SHP77 (cell line): ENCODE results near the gene BCL2L15.

Source experiments
- DNase-seq, 2 experiments: peaks; one replicate each; lab custom pipeline; 2025; lab: John Stamatoyannopoulos, UW

The BCL2L15 gene

GRCh38 chr1:113887402-113888175 lies at the start of gene BCL2L15:
TSS of gene BCL2L15 (minus strand) at chr1:113887581. CDS start at chr1:113887375, 206 bp downstream.
- no peak for DNase-seq

GRCh38 chr1:113937146-113937545 lies 49.8 kb upstream of the BCL2L15 start:
- DNase-seq = no peak

DNA sequence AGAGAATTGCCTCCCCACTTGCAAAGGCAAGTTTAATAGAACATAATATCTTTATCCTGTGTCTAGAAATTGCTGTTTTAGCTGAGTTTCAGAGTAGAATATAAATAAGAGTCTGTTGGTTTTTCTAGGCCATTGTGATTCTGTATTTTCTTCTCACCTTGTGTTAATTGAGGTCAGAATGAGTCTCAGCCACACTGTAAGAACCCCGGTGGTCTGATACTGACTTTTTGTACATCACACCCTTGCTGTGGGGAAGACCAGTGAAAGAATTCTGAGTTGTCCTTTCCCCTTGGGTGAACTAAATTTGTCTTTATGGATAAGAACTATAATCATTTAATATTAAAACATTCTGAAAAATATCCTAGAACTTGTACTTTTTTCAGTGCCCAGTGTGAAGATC lies 48.6 kb upstream of the BCL2L15 start:
- DNase-seq = no peak

GRCh38 chr1:113935176-113935575 lies 47.8 kb upstream of the BCL2L15 start:
- no peak for DNase-seq

DNA sequence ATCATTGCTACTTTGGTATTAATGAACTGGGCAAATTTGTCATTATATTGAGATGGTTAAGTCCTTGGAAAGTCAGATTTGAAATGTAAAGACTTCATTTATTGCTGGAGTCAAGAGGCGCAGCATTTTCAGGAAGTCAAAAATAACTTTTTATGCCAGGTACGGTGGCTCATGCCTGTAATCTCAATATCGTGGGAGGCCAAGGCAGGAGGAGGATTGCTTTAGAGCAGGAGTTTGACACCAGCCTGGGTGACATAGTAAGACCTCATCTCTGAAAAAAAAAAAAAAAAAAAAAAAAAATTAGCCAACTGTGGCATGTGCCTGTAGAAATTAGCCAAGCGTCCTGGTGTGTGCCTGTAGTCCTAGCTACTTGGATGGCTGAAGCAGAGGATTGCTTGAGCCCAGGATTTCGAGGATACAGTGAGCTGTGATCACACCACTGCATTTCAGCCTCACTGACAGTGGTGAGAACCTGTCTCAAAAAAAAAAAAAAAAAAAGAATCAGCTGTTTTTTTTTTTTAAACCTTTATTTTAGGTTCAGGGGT lies 47.2 kb upstream of the BCL2L15 start:
- DNase-seq = no peak

GRCh38 chr1:113934006-113934405 lies 46.6 kb upstream of the BCL2L15 start:
- no peak for DNase-seq

GRCh38 chr1:113931451-113931851 lies 44.1 kb upstream of the BCL2L15 start:
- DNase-seq = no peak

GRCh38 chr1:113930499-113931161 lies 43.2 kb upstream of the BCL2L15 start:
- DNase-seq = no peak

GRCh38 chr1:113929750-113930498 lies 42.5 kb upstream of the BCL2L15 start:
- no peak for DNase-seq

DNA sequence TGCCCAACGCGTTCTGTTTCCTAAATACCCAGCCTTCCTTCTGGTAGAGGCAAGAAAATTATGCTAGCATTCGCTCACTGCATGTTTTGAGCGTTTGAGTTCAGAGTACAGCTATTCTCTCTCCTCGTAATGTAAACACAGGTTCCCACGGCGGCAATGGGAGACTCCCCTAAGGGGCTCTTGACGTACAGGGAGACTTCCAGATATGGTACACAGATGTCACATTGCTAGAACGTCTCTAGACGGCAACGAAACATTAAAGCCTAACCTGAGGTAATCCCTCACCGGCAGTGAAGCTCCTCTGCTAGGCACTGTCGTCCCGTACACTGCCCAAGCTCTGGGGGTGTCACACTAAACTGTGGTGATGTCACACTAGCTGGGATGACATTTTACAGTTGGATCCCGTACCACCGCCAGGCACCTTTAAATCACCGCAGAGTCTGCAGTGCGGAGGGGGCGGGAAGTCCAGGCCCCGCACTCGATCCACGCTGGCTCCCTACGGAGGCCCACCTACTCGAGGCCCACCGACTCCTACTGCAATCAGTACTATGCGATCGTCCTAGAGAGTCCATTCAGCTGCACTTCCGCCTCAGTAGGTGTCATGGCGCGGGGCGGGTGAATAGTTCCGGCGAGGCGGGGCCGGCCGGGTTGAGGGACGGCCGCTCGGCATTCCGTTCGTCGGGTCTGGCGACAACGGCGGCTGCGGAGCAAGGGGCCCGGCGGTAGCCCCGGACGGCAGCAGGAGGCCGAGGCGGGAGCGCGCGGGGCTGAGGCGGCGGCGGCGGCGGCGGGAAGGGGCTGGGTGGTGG lies 41.8 kb upstream of the BCL2L15 start, which contains the start of gene HIPK1:
HIPK1 (plus strand) TSS at position 384 of the 809 bp plus-strand sequence.
- peak; percentile 81 to 88 for DNase-seq

GRCh38 chr1:113928187-113928930 lies 41.0 kb upstream of the BCL2L15 start:
- DNase-seq = no peak

DNA sequence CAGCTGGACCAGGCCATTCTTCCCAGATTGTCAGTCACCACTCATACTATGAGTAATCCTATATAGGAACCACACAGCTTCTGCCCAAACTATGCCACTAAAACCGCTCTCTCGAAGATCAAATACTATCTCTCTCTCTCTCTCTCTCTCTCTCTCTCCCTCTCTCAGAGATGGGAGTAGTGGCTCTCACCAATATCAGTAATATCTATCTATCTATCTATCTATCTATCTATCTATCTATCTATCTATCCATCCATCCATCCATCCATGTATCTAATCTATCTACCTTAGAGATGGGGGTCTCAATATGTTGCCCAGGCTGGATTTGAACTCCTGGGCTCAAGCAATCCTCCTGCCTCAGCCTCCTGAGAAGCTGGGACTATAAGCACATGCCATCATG lies 37.1 kb upstream of the BCL2L15 start:
- no peak for DNase-seq

DNA sequence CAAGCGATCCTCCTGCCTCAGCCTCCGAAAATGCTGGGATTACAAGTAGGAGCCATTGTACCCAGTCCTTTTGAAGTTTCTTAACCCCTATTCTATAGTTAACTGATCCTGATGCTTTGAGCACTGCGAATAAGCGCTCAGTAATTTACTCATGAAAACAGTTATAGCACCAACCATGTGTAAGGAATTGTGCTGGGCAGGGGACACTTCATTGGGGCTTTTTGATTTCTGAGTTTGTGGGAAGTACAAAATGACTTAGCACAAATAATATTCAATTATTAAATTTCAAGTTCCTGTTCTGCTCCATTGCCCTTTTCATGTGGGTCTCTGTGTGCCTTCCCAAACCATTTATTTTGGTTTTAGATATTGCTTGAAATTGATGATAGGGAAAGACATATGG lies 35.6 kb upstream of the BCL2L15 start:
- no peak for DNase-seq

GRCh38 chr1:113918243-113918642 lies 30.9 kb upstream of the BCL2L15 start:
- DNase-seq = no peak

DNA sequence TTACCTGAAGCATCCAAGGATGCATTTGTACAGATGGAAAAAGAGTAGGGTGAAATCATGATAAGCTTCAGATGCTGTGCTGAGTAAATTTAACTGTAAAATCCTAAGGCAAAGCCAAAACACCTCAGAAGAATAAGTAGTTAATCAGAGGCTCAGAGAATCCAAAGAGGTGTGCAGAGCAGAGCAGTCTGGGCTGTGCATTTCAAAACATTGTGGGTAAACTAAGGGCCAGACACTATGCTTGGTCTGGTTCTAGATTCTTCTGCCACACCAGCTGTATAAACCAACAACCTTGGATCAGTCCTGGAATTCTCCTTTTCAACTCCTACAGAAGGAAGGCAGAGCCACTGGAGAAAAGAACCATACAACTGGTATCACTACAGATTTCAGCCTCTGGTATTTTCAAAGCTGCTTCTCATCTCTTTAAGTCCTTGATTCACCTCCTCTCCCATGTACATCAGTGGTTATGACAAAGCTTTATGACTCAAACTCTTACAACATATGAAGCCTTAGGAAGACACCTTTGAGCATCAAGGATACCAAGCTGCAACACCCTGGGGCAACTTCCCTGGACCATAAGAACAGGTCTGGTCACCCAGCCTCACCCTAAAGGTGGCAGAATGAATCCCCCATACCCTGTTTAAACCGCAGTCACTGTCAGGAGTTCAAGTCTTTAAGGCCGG lies 30.2 kb upstream of the BCL2L15 start:
- no peak for DNase-seq

GRCh38 chr1:113916974-113917373 lies 29.6 kb upstream of the BCL2L15 start:
- DNase-seq = no peak

DNA sequence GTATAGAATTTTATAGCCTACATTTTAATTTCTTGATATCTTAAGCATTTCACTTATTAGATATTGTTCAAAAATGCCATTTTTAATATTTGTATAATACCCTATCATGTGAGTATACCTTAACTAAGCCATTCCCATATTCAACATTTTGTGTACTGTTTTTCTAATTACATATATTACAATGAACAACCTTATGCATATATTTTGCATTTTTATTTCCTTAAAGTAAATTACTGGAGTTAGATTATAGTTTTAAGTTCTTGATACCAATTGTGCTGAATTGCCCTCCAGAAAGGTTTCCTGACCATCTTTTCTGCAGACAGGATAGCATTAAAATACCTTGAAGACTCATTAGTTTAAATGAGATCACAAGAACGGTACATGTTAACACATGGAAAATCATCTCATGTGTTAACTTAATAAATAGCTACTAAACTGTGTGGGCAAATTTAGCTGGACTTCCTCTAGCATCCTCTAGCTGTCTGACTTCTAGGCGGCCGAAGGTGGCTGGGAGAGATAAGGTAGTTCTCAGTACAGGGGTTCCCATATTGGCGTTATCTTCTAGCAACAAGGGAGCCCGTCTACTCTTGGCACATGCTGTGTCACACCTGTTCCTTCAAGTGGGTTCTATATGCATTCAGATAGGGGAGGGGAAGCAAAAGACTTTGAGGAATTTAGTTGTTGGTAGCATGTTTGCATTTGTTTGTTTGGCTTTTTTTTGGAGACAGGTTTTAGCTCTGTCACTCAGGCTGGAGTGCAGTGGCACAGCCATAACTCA lies 26.7 kb upstream of the BCL2L15 start:
- no peak for DNase-seq

GRCh38 chr1:113913312-113913668 lies 25.9 kb upstream of the BCL2L15 start:
- no peak for DNase-seq

DNA sequence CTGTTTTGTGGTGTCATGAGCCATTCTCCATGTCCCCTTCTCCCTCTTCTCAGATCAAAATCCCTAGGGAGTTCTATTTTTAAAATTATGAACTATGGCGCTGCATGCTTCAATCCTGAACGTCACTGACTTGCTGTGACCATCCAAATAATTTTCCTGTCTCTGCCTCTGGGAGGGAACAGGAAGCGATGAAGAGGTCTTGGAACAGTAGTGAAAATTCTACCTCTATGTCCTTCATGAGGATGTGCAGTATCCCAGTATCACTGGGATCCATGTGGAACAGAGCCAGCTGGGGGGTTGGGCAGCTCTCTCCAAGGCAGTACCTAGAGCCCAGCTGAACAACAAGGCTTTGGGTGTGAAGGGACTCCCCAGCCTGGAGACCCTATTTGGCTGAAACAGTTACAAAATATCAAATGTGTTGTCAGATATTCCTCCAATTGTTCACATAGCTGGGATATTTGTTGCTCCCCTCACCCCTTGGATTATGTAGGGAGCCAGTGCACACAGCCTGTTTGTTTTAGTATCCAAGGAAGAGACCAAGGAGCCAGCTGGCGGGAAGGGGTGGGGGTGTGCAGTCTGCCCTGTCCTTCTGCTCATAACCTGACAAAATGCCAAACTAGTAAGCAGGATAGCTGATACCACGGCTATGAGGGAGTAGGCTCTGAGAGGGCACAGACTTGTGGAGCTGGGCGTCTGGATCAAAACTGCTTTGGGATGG lies 25.4 kb upstream of the BCL2L15 start:
- DNase-seq = peak; percentile 6 to 9
